IPS-NIHi11 (cell line): ENCODE data around the gene MEN1.
A peak's percentile ranks its signal among the peaks of the same experiment; 100 is the strongest.

Experiments used
- DNase-seq: peaks from one replicate; pipeline ENCODE4 v3.0.0; 2012; ENCODE audit warnings: mixed read lengths, low spot score

Gene MEN1

DNA sequence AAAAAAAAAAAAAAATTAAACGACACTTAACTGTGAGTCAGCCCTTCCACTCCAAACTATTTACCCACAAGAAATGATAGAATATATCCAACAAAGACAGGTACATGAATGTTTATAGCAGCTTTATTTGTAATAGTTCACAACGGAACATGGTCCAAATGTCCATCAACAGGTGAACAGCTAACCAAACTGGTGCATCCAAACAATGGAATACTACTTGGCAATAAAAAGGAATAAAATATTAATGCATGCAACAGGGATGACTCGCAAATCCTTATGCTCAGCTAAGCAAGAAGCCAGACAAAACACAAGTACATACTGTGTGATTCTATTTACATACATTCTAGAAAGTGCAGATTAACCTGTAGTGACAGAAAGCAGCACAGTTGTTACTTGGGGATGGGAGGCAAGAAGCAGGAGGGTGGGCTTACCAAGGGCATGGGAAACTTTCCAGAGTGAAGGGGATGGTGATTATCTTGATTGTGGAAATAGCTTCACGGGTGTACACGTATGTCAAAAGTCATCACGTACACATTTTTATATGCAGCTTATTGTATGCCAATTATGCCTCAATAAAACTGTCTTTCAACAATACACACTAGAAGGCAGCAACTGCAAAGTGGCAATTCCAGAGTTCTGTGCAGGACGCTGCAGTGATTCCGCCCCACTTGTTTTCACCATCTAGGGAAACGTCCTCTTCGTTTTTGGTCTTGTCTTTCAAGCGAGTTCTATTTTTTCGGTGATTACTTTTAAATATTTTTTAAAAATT is 25.4 kb downstream of the MEN1 start:
- DNase-seq = no peak

GRCh38 chr11:64778473-64779298 is 31.7 kb downstream of the MEN1 start, which contains the start of gene SF1:
Gene SF1, minus strand, starts transcription at chr11:64778542. Its CDS starts 150 bp downstream, at chr11:64778392.
- DNase-seq = peak; percentile 94

- DNase-seq = no peak
These were observed 32.2 kb downstream of the MEN1 start for GRCh38 chr11:64778223-64778472.

- DNase-seq = peak; percentile 89
These were observed 32.7 kb downstream of the MEN1 start for GRCh38 chr11:64777449-64778222.

DNA sequence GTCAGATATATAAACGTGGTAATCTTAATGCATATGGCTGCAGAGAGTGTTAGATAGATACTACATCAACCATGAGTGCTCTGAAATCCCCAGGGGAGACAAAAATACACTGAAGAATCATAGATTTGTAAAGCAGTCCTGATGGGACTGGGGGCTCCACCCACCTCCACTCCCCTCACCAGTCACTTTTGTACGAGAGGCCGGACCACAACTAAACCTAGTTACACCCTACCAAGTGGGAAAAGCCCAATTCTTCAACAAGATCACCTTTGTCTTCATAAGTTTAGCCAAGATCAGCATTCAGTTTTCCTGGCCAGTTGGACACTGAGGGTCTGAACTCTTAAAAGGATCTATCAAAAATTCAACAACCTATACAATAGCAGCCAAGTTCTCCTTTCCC is 33.5 kb downstream of the MEN1 start:
- no peak for DNase-seq

GRCh38 chr11:64776425-64776824 is 33.9 kb downstream of the MEN1 start:
- no peak for DNase-seq

GRCh38 chr11:64774144-64774543 is 36.2 kb downstream of the MEN1 start:
- no peak for DNase-seq

- no peak for DNase-seq
These were observed 37.9 kb downstream of the MEN1 start for GRCh38 chr11:64772303-64773018.

DNA sequence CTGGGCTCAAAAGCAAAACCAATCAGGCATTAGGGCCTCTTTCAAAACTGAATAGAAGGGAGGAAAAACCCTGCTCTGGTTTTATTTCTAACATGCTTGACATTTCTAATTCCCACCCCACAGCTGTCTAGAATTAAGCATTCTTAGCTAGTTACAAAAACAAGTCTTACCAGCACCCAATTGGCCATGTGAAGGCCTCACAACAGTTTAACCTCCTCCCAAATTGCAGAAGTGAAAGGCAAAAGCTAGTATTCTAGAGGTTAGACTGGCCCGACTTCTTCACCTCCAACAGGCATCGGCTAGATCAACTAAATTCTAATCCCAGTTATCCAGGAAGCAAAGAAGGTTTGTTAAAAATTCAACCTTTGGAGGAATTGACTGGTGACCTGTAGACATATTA is 38.5 kb downstream of the MEN1 start:
- DNase-seq = no peak

DNA sequence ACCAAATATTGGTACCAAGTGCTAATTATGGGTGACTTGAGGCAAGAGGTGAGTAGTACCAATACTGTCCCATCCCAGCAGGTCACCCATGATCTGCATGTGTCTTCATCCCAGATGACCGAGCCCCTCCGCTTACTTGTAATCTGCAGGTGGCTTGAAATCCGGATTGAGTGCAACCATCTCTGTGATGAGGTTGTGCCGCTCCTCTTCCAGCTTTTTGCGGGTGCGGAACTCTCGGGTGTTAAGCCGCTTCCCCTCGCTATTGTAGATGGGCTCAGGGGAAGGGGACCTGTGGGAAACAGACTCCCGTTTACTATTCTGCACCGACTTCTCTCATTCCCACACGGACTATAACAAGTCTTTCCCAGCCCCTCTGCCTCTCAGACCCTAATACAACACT is 40.2 kb downstream of the MEN1 start:
- DNase-seq = no peak

DNA sequence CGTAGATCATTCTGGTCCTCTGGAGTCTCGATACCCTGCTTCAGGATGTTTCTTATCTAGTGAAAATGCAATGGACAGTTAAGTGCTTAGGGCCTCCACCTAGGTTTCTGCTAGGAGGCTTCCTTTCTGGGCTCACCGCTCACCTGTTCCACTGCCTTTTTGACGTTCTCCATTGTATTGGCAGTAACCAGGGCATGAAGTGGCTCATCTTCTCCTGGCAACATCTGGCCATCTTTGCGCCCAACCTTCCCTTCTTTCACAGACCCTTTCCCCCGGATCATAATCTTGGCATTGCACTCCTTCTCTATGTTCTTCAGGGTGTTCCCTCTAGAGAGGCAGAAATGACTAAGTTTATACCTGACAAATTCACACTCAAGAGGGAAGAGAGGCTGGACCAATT is 41.1 kb downstream of the MEN1 start:
- no peak for DNase-seq

DNA sequence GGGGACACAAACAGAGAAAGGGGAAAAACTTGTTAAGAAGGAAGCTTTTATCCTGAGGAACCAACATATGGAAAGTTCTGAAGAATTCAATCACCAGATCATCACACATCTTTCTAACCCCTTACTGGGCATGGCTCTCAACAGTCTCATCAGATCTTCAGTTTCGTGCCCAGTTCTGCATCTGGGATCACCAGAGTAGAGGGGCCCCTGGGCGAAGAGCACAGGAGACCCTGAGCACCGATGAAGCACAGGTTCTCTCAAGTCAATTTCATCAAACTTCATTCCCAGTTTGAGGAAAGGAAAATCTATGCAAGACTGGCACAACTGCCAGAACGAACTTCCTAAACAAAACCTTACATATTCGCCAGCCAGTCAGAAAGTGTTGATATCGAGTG is 42.1 kb downstream of the MEN1 start:
- DNase-seq = no peak

- DNase-seq = peak; percentile 63
These were observed 42.7 kb downstream of the MEN1 start for GRCh38 chr11:64767344-64768299.

DNA sequence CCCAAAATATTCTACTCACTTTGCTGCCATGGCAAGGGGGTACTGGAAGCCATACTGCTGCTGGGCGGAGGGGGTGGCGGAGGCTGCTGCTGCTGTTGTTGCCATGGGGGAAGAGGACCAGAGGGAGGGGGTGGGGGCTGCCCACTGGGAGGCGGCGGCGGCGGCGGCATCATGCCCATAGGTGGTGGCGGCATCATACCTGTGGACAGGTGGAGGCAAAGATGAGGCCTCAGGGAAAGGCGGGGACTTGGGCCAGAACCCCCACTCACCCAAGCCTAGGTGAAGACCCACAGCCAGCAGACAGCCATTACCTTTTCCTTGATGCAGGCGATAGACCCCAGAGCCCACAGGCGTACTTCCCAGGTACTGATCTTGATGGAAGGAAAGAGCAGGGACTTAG is 43.5 kb downstream of the MEN1 start:
- no peak for DNase-seq

GRCh38 chr11:64765851-64766665 is 44.3 kb downstream of the MEN1 start:
- DNase-seq = no peak

GRCh38 chr11:64765291-64765850 is 45.0 kb downstream of the MEN1 start:
- DNase-seq = no peak

DNA sequence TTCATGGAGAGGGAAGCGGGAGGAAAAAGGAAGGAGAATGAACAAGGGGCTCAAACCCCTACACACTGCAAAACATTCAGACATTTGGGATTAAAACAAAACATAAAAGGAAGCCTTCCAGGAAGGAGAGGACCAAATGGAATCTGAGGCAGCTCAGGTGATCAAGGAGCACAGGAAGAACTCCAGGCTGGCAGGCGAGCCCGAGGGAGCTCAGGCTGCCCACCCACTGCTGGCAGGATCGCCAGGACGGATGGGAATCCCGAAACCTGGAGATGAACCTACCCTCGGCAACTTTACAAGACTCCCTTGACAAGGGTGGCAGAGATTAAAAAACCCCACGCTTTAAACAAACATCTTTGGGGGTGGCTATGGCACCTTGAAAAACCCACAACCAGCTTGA is 45.6 kb downstream of the MEN1 start:
- no peak for DNase-seq

GRCh38 chr11:64764040-64764611 is 46.2 kb downstream of the MEN1 start:
- no peak for DNase-seq

DNA sequence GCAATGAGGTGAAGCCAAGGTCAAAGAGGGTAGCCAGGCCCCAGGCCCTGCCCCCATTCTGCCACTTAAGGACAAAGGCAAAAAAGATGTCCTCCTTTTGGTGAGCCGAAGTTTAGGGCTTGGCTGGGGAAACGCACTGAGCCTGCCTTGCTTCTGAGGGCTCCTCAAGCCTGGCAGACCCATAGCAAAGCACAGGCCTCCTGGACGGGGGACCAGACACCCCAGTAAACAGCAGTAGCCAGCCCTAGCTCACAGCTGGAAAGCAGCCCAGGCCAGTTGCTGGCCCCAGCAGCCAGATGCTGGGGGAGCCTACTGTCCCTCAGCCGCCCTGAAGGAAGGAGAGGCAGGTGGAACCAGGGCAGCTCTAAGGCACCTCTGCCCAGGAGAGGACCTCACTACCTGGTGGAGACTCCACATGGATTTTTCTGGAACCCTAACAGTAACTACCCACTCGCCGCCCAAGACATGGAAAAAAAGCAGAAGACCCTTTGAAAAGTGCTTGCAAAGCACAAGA is 46.8 kb downstream of the MEN1 start:
- no peak for DNase-seq
